ENCODE measurements around the gene ANKRD60.

Gene ANKRD60

GRCh38 chr20:58188527-58188926 is 39.9 kb downstream of the ANKRD60 start:
- no peak for DNase-seq

- DNase-seq, result no peak
Observed at GRCh38 chr20:58184984-58185383, 43.5 kb downstream of the ANKRD60 start.

- DNase-seq, result no peak
Observed at GRCh38 chr20:58184063-58184462, 44.4 kb downstream of the ANKRD60 start.

- DNase-seq, result no peak
Observed at GRCh38 chr20:58182521-58183140, 45.8 kb downstream of the ANKRD60 start.

GRCh38 chr20:58179432-58180099 is 48.9 kb downstream of the ANKRD60 start:
- no peak for DNase-seq

GRCh38 chr20:58179083-58179431 is 49.4 kb downstream of the ANKRD60 start:
- DNase-seq, result no peak

GRCh38 chr20:58177799-58178198 is 50.7 kb downstream of the ANKRD60 start:
- no peak for DNase-seq

- no peak for DNase-seq
Observed at GRCh38 chr20:58175836-58176235, 52.6 kb downstream of the ANKRD60 start.

GRCh38 chr20:58175425-58175824 is 53.0 kb downstream of the ANKRD60 start:
- DNase-seq, result no peak

GRCh38 chr20:58174708-58175280 is 53.7 kb downstream of the ANKRD60 start:
- no peak for DNase-seq

- DNase-seq, result no peak
Observed at GRCh38 chr20:58173930-58174707, 54.3 kb downstream of the ANKRD60 start.

GRCh38 chr20:58173091-58173490 is 55.4 kb downstream of the ANKRD60 start:
- no peak for DNase-seq

- no peak for DNase-seq
Observed at GRCh38 chr20:58171796-58172425, 56.5 kb downstream of the ANKRD60 start.

- DNase-seq, result no peak
Observed at GRCh38 chr20:58169450-58169849, 59.0 kb downstream of the ANKRD60 start.

- no peak for DNase-seq
Observed at GRCh38 chr20:58168843-58169242, 59.6 kb downstream of the ANKRD60 start.

- DNase-seq, result no peak
Observed at GRCh38 chr20:58167759-58168158, 60.7 kb downstream of the ANKRD60 start.

All from NCI-H1048 (cell line).